ENCODE data around the gene MAP4K3. TPM values are rescaled to one million over a fixed set of nuclear protein-coding genes. Genes with fewer than 3 reads are reported as not detected.

The MAP4K3 gene
- total and polyA plus RNA-seq, 2 of the 8 experiments (the other 6 are each of a cell fraction or from before 2014, with no cell fraction given): 11.4 to 63.0 TPM

- Histone ChIP-seq H2BK120ac (replicated peaks; ENCODE audit: low read depth, low read length) (no peak overlapping the region), H3K27ac (ENCODE audit: low read depth, low read length) (no peak overlapping the region), H3K9me3 (ENCODE audit: insufficient read depth in 2 of 2, low read depth in 1 of 2, low read length in 1 of 2) (no peaks in the 10 kb centered on the region), H2BK15ac (ENCODE audit: low read length) (no peak overlapping the region), H3K23ac (ENCODE audit: insufficient read length) (no peak overlapping the region), H3K79me1 (ENCODE audit: low read depth, low read length) (no peaks in the 10 kb centered on the region), H3K56ac (replicated peaks; ENCODE audit: insufficient read length, low read depth, low read length) (no peak overlapping the region), H4K20me1 (replicated peaks in 1 of 2; ENCODE audit: control insufficient read depth in 1 of 2, insufficient read depth in 2 of 2, low read length in 2 of 2) (no peaks in the 10 kb centered on the region), H3K4me1 (replicated peaks in 1 of 4; ENCODE audit: control insufficient read depth in 3 of 4, insufficient read depth in 4 of 4, low read length in 3 of 4) (no peaks in the 10 kb centered on the region), H3K18ac (ENCODE audit: extremely low read depth, low read length) (no peak overlapping the region), H3K27me3 (replicated peaks in 1 of 4; ENCODE audit: control insufficient read depth in 3 of 4, extremely low read depth in 1 of 4, insufficient read depth in 3 of 4, low read length in 3 of 4) (no peaks in the 10 kb centered on the region), H3K9ac (replicated peaks in 1 of 4; ENCODE audit: extremely low read depth in 1 of 4, low read depth in 3 of 4, low read length in 3 of 4) (no peak overlapping the region), H2AFZ (ENCODE audit: low read length) (no peak overlapping the region), H3K36me3 (ENCODE audit: control insufficient read depth in 2 of 4, insufficient read depth in 4 of 4, low read length in 3 of 4) (peaks cover 0 to 20% (median 5%) of the 10 kb centered on the region in 4 experiments; a peak in 4 of 8 replicates), H4K5ac (ENCODE audit: insufficient read length, low read depth, low read length) (no peak overlapping the region), H3K23me2 (ENCODE audit: low read depth, low read length) (no peaks in the 10 kb centered on the region), H3K4ac (replicated peaks; ENCODE audit: insufficient read length, low read depth, low read length) (no peak overlapping the region), H3K79me2 (ENCODE audit: control insufficient read depth in 1 of 2, insufficient read depth in 2 of 2, low read length in 2 of 2) (no peaks in the 10 kb centered on the region), H4K91ac (replicated peaks; ENCODE audit: insufficient read length, low read length) (no peak overlapping the region), H3K4me2 (ENCODE audit: insufficient read depth in 1 of 2, low read depth in 2 of 2, low read length in 2 of 2) (no peak overlapping the region), H2AK5ac (ENCODE audit: low read depth, low read length) (no peak overlapping the region), H2BK12ac (ENCODE audit: low read depth, low read length) (no peak overlapping the region), H2BK5ac (ENCODE audit: low read depth, low read length) (no peak overlapping the region), H2BK20ac (ENCODE audit: low read length) (no peak overlapping the region), H4K8ac (ENCODE audit: extremely low read depth, insufficient read depth, low read length) (no peak overlapping the region; the same call in 1 of the 2 replicates), H3K14ac (ENCODE audit: insufficient read length) (no peak overlapping the region), H3K4me3 (ENCODE audit: extremely low read depth in 1 of 4, insufficient read depth in 2 of 4, low read depth in 3 of 4, low read length in 4 of 4) (no peak overlapping the region)
- 93% methylated on average over 4 of the region's 4 CpGs; no CpG with 5 or more reads in 1 of the 2 experiments for WGBS, 2 experiments (ENCODE audit: extremely low coverage in 1 of 2, insufficient coverage in 1 of 2, insufficient read length in 1 of 2, insufficient replicate concordance in 2 of 2, low coverage in 1 of 2, low lambda C conversion rate in 2 of 2, missing lambda C conversion rate in 1 of 2)
- CTCF ChIA-PET (ENCODE audit: partially characterized antibody): interaction anchor here (1.0 kb wide), 1 partner anchor 48 kb away, joined by 3 read pairs; no protein-coding TSS in a partner anchor
- POLR2A ChIA-PET (ENCODE audit: partially characterized antibody): interaction anchor here (1.4 kb wide), 1 partner anchor 12 kb away, joined by 3 read pairs; no protein-coding TSS in a partner anchor
- DNase-seq (ENCODE audit: low read depth in 1 of 2, low spot score in 2 of 2) (no peak), FAIRE-seq (no peak)
- TF ChIP-seq RFX5 (IDR thresholded peaks at IDR 0.05; ENCODE audit: borderline replicate concordance, low read depth, low read length) (no peak), TEAD4 (IDR thresholded peaks at IDR 0.05; ENCODE audit: low read depth, low read length) (no peak), BACH1 (IDR thresholded peaks at IDR 0.05; ENCODE audit: low read length) (no peak)
These were observed 123.5 kb downstream of the MAP4K3 start for GRCh38 chr2:39313575-39313974.
